Spinal cord (tissue), 10 donors: Measurements from ENCODE around the gene DIPK1C. TPM values are rescaled to one million over a fixed set of nuclear protein-coding genes. Genes with fewer than 3 reads are reported as not detected.
A peak's percentile ranks its signal among the peaks of the same experiment; 100 is the strongest.

ENCODE experiments used
- DNase-seq, 6 donors: peaks; one replicate each; pipeline versions ENCODE4 v3.0.0 to v3.0.0-alpha.2; 2013 to 2015; ENCODE audit warnings: low spot score in 6 of 6, low read depth in 4 of 6
- H3K27ac ChIP-seq: one replicate; pipeline ENCODE4 v1.5.1; 2013; ENCODE audit warnings: low read depth, low read length, control low read depth
- H3K27me3 ChIP-seq: one replicate; pipeline ENCODE4 v1.6.1; 2013; ENCODE audit warnings: low read length; ENCODE audit not compliant: control insufficient read depth, insufficient read depth
- H3K36me3 ChIP-seq: one replicate; pipeline ENCODE4 v1.6.1; 2013; ENCODE audit warnings: low read length; ENCODE audit not compliant: control insufficient read depth, insufficient read depth
- H3K4me1 ChIP-seq: one replicate; pipeline ENCODE4 v1.6.1; 2013; ENCODE audit warnings: low read length; ENCODE audit not compliant: control insufficient read depth, insufficient read depth
- H3K4me3 ChIP-seq: one replicate; pipeline ENCODE4 v1.5.1; 2013; ENCODE audit warnings: low read depth, low read length, control low read depth
- H3K9me3 ChIP-seq: one replicate; pipeline ENCODE4 v1.6.1; 2013; ENCODE audit warnings: low read length; ENCODE audit not compliant: control insufficient read depth, insufficient read depth
- WGBS: methylation state at CpG from one replicate; pipeline ENCODE4 v1.1.5; 2013; ENCODE audit warnings: missing lambda C conversion rate; ENCODE audit not compliant: insufficient coverage; 5-methylcytosine and 5-hydroxymethylcytosine counted together
- polyA plus RNA-seq, 2 donors: library from polyadenylated mRNA; unstranded; fragments of 120-200 nt; gene quantifications; one replicate each; pipeline ENCODE4 v1.2.1, GENCODE V29; 2013; ENCODE audit not compliant: insufficient read length in 2 of 2
- total RNA-seq, 2 donors: library from RNA; depleted of rRNA in 1 of 2; stranded (reverse); fragments of 120-200 nt in 1 of 2; fragments of >200 nt in 1 of 2; gene quantifications; one replicate each; pipeline versions ENCODE4 v1.2.3 to v1.2.4, GENCODE V29; 2013 to 2014
- donor health status: healthy.

DIPK1C gene
- total and polyA plus RNA-seq, 4 donors: 16.2 to 57.2 (median 33.2) TPM

DNA sequence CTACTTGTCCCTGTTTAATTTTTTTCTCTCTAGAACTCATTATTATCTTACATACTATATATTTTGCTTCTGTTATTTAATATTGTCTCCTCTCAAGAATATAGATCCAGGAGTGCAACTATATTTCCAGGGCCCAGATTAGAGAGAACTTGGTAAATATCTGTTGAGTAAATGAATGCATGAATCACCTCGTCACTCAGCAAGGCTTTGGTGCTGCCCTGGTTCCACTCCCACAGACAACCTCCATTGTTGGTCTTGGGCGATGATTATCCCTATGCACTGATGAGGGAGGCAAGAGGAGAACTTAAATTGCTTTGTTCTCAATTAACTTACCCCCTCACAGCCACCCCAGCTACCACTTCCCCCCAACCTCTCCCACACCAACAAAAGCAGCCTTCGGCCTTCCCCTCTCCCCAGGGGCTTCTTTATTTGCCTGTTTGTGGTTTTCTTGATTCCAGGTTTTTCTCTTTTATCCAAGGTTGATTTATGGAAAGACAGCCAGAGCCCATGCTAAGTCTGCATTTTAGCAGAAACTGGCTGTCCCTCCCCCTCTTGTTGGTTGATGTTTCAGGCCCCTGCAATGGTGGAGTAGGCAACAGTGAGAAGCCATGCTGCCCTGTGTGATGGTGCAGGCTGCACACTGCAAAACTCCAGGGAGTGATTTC is 17.0 kb upstream of the DIPK1C start:
- WGBS: no CpG with 5 or more reads among the region's 3 CpGs
- no peak for DNase-seq
- Histone ChIP-seq H3K9me3 (peaks cover 11% of the 10 kb centered on the region), H3K36me3 (no peaks in the 10 kb centered on the region), H3K27me3 (no peaks in the 10 kb centered on the region), H3K27ac (no peak overlapping the region), H3K4me3 (no peak overlapping the region), H3K4me1 (no peaks in the 10 kb centered on the region)

DNA sequence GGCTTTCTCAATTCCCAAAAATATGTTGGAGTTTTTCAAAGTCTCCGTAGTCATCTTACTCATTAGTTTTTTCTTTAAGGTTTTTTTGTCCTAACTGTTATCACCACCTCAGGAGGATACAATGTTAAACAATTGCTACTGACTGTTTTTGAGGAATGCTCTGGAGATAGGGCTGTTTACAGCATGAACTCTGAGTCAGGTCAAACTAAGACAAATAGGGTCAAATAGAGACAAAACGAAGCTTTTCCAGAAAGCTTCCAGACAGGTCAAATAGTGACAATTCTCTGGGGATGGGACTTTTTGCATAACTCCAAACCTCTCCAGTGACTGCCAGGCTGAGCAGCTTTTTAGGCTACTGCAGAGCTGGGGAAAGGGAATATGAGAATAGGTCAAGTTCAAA is 15.2 kb upstream of the DIPK1C start:
- Histone ChIP-seq H3K9me3 (peaks cover 11% of the 10 kb centered on the region), H3K27ac (no peak overlapping the region), H3K4me1 (peaks cover 5% of the 10 kb centered on the region), H3K27me3 (no peaks in the 10 kb centered on the region), H3K36me3 (no peaks in the 10 kb centered on the region), H3K4me3 (no peak overlapping the region)
- WGBS: 83% methylated on average over 1 of the region's 2 CpGs
- DNase-seq: no peak

DNA sequence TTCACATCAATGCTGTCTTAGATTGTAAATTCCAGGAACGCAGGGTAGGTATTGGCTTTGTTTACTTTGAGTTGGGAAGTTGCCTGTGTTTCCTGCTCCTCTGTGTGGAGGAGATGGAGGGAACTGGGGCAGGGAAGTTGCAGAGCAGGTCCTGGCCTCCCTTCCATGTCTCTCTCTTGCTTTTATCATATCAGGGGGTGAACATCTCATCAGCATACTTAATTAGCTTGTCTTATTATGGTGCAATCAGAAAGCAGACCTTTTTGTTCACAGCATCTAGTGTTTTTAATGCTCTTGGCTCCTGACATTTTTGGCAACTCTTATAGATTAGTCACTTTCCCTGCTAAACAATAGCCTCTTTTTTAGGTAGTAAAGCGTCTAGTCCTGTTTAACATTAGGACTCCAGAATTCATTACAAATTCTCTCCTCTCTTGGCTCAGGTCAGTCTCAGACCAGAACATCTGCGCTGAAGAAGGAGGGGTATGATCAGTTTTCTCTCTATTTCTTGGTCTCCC is 11.5 kb upstream of the DIPK1C start:
- no CpG with 5 or more reads among the region's 3 CpGs for WGBS
- H3K4me1 ChIP-seq: peaks cover 5% of the 10 kb centered on the region

DNA sequence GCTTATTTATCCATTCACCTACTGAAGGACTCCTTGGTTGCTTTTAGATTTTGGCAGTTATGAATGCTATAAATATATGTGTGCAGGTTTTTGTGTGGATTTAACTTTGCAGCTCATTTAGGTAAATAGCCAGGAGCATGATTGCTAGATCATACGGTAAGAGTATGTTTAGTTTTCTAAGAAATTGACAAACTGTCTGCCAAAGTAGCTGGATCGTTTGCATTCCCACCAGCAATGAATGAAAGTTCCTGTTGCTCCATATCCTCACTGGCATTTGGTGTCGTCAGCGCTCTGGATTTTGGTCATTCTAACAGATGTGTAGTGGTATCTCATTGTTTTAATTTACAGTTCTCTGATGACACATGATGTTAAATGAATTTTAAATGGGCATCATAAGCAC is 8.7 kb upstream of the DIPK1C start:
- Histone ChIP-seq H3K27ac (no peak overlapping the region), H3K27me3 (no peaks in the 10 kb centered on the region), H3K4me3 (no peak overlapping the region), H3K36me3 (no peaks in the 10 kb centered on the region), H3K4me1 (peaks cover 5% of the 10 kb centered on the region), H3K9me3 (peaks cover 4% of the 10 kb centered on the region)
- DNase-seq: no peak
- WGBS: 95% methylated on average over 2 of the region's 4 CpGs

More for the DNA sequence above, 11.5 kb upstream of the DIPK1C start:
- Histone ChIP-seq H3K4me3 (no peak overlapping the region), H3K36me3 (no peaks in the 10 kb centered on the region), H3K27me3 (no peaks in the 10 kb centered on the region), H3K9me3 (peaks cover 11% of the 10 kb centered on the region), H3K27ac (peak overlapping the region; percentile 22)
- peak in 3 of 6 donors; percentile 37 to 80 (median 70) for DNase-seq

DNA sequence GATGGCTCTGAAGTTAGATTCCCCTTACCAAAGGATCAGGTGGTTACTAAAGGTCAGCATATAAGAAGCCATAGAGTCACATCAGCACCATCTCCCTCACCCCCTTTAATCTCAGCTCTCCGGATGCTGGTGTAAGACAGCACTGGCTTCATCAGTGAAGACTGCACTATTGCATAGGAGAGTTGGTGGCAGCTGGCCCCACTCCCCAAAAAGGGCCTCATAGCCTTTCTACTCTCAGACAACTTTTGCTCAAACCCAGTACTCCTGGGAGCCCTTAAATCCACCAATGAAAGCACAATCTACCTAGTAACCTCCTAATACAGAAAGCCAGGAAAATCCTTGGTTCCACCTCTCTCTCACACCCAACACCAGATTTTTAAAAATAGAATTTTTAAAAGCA is 6.9 kb upstream of the DIPK1C start:
- peak overlapping the region; percentile 0 for H3K27ac ChIP-seq

DNA sequence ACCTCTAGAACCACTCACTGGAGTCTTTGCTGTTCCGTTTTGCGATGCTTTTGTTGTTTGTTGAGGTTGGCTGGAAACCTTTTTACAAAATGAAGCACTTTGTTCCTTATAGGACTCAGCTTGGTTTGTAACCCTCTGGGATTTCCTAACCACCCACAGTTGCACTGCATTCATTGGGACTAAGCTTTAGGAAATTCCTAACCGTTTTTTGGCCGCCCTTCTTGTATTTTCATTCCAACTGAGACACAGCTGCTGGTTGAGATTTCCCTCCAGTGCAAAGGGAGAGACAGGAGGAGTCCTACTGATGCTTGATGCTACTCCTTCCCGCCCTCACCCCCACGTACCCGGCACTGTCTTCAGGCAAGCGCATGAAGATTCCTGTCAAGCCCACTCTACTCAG is 6.1 kb upstream of the DIPK1C start:
- Histone ChIP-seq H3K27ac (no peak overlapping the region), H3K4me1 (peaks cover 13% of the 10 kb centered on the region), H3K9me3 (no peaks in the 10 kb centered on the region), H3K27me3 (no peaks in the 10 kb centered on the region), H3K36me3 (no peaks in the 10 kb centered on the region), H3K4me3 (no peak overlapping the region)
- DNase-seq: peak in 1 of 6 donors; percentile 37
- 85% methylated on average over 5 of the region's 8 CpGs for WGBS

More for the DNA sequence above, 6.9 kb upstream of the DIPK1C start:
- Histone ChIP-seq H3K27me3 (no peaks in the 10 kb centered on the region), H3K4me3 (no peak overlapping the region), H3K4me1 (peaks cover 10% of the 10 kb centered on the region), H3K9me3 (no peaks in the 10 kb centered on the region), H3K36me3 (no peaks in the 10 kb centered on the region)
- DNase-seq: no peak
- no CpG with 5 or more reads among the region's 1 CpG for whole genome bisulfite sequencing

DNA sequence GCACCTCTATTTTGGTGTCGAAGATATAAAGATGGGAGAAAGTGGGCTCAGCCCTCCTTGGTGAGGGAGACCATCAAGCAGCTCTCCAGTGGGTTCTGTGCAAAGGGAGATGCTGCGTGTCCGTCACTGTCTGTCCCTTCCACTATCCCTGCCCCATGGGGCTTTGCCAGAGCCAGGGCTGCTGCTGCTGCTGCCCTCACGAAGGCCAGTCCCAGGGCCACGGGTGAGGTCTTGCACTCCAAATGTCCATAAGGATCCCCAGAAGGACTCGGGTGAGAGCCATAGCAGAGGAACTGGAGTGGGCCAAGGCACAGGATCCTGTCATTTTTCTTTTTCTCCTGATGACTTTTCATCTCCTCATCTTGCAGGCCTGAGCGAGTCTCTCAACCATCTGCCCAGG is 3.7 kb upstream of the DIPK1C start:
- DNase-seq: no peak
- Histone ChIP-seq H3K27ac (no peak overlapping the region), H3K4me3 (no peak overlapping the region), H3K9me3 (no peaks in the 10 kb centered on the region), H3K27me3 (peaks cover 13% of the 10 kb centered on the region), H3K36me3 (no peaks in the 10 kb centered on the region), H3K4me1 (peaks cover 28% of the 10 kb centered on the region)
- 100% methylated on average over 5 of the region's 7 CpGs for WGBS

DNA sequence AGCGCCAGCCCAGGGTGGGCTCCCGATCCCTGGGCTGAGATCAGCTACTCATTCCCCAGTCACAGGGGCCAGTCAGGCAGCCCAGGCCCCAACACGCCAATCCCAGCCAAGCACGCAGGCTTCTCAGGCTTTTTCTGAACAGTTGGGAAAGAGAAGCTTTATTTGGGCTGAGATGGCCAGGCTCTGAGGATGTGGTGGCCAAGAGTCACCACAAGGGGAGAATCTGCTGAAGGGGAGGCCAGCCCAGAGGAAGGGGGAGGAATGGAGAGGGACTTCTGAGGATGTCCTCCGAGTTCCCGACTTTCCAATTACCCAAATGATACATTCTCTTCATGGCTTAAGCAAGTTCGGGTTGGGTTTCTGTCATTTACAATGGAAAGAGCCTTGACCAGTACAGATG is 2.8 kb upstream of the DIPK1C start:
- no peak for DNase-seq
- Histone ChIP-seq H3K4me3 (no peak overlapping the region), H3K4me1 (peaks cover 32% of the 10 kb centered on the region), H3K36me3 (no peaks in the 10 kb centered on the region), H3K27ac (no peak overlapping the region), H3K9me3 (no peaks in the 10 kb centered on the region), H3K27me3 (peaks cover 17% of the 10 kb centered on the region)
- 68% methylated on average over 4 of the region's 7 CpGs for WGBS

DNA sequence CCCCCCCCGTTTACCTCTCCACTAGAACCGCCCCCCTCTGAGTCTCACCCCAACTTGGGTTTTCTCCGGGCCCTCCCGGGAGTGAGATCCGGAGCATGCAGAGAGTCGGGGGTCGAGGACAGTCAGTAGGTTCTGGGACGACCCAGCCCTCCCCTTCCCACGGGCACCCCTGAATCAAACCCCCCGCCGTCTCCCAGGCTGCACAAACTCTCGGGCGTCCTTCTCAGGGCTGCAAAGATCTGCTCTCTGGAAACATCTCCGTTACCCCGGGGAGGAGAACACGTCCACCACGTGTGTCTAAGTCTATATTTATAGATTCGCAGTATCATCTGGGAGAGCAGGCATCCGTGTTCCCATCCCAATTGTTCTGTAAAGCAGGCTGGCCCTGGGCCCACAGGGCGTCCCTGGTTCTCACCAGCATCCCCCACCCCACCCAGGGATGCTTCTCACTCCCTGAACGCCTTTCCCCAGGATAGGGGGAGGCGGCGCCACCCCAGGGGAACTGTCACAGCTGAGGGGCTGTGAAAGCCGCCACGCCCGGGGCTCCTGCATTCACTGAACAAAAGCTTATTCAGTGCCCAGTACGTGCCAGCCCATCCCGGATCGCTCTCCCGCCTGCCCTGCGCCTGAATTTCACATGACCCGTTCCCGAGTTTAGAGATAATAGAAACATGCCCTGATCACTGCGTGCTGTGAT is 765 bp upstream of the DIPK1C start:
- whole genome bisulfite sequencing: 5% methylated on average over 31 of the region's 34 CpGs
- peaks cover 20% of the 10 kb centered on the region for H3K27me3 ChIP-seq
- peak overlapping the region; percentile 33 for H3K4me3 ChIP-seq
- peak overlapping the region; percentile 64 for H3K27ac ChIP-seq
- H3K4me1 ChIP-seq: peaks cover 46% of the 10 kb centered on the region
- H3K9me3 ChIP-seq: no peaks in the 10 kb centered on the region
- no peaks in the 10 kb centered on the region for H3K36me3 ChIP-seq
- DNase-seq: peak in 2 of 6 donors; percentile 46 to 73
